DOHH2 (cell line): ENCODE data around the gene STARD8.

ENCODE experiments used
- H3F3A ChIP-seq: fragments of 200-600 bp; sonication (generic), shearing (Covaris generic); 2 replicates; pipeline ENCODE4 v1.6.0; 2016; ENCODE audit warnings: antibody characterized with exemption, mild to moderate bottlenecking; ENCODE audit not compliant: control insufficient read depth, insufficient read depth
- H3K27ac ChIP-seq: fragments of 200-600 bp; sonication (generic); 2 replicates; pipeline ENCODE4 v1.5.1; 2014; ENCODE audit warnings: low read depth, mild to moderate bottlenecking, low read length, moderate library complexity
- H3K27me3 ChIP-seq: fragments of 200-600 bp; sonication (generic); 2 replicates; pipeline ENCODE4 v1.6.1; 2014; ENCODE audit warnings: mild to moderate bottlenecking, low read length, mixed read lengths; ENCODE audit not compliant: control insufficient read depth
- H3K36me3 ChIP-seq: fragments of 200-600 bp; sonication (generic); 2 replicates; pipeline ENCODE4 v1.6.1; 2014; ENCODE audit warnings: mild to moderate bottlenecking, low read length, moderate library complexity, mixed read lengths; ENCODE audit not compliant: control insufficient read depth
- H3K4me1 ChIP-seq: fragments of 200-600 bp; sonication (generic); 2 replicates; pipeline ENCODE4 v1.6.1; 2014; ENCODE audit warnings: mild to moderate bottlenecking, low read length, mixed read lengths; ENCODE audit not compliant: control insufficient read depth
- H3K4me2 ChIP-seq: fragments of 200-600 bp; sonication (generic); 2 replicates; pipeline ENCODE4 v1.6.0; 2014; ENCODE audit warnings: mild to moderate bottlenecking, low read length, moderate library complexity
- H3K4me3 ChIP-seq: fragments of 200-600 bp; sonication (generic); 2 replicates; pipeline ENCODE4 v1.5.1; 2014; ENCODE audit warnings: mild to moderate bottlenecking, low read length, mixed read lengths
- H3K79me2 ChIP-seq: fragments of 200-600 bp; sonication (generic); 2 replicates; pipeline ENCODE4 v1.6.1; 2014; ENCODE audit warnings: mild to moderate bottlenecking, low read length, mixed read lengths; ENCODE audit not compliant: control insufficient read depth
- H3K9me2 ChIP-seq: fragments of 200-600 bp; sonication (generic); replicated peaks from 2 replicates; pipeline ENCODE4 v1.6.1; 2014; ENCODE audit warnings: mild to moderate bottlenecking, low read length, mixed read lengths; ENCODE audit not compliant: control insufficient read depth
- H3K9me3 ChIP-seq: fragments of 200-600 bp; sonication (generic); 2 replicates; pipeline ENCODE4 v1.6.1; 2014; ENCODE audit warnings: antibody characterized with exemption, low read length, mixed read lengths; ENCODE audit not compliant: control insufficient read depth, insufficient read depth
- H4K20me1 ChIP-seq: fragments of 200-600 bp; sonication (generic); 2 replicates; pipeline ENCODE4 v1.6.0; 2014; ENCODE audit warnings: low read depth, mild to moderate bottlenecking, antibody characterized with exemption, low read length, moderate library complexity; ENCODE audit not compliant: control insufficient read depth, insufficient read depth
- CTCF ChIP-seq: fragments of 200-600 bp; sonication (generic); IDR thresholded peaks from one replicate; pipeline ENCODE4 v1.5.1; 2014; ENCODE audit warnings: antibody characterized with exemption, mild to moderate bottlenecking, low read depth, low read length; ENCODE audit not compliant: poor library complexity, severe bottlenecking
- EZH2phosphoT487 ChIP-seq: fragments of 200-600 bp; sonication (generic); IDR thresholded peaks from 2 replicates; pipeline ENCODE4 v1.6.1; 2017; ENCODE audit warnings: borderline replicate concordance, mild to moderate bottlenecking, antibody characterized with exemption, low read length, moderate library complexity, mixed read lengths

The STARD8 gene

GRCh38 chrX:68761086-68761485 lies 113.6 kb downstream of the STARD8 start:
- TF ChIP-seq EZH2phosphoT487 (no peak), CTCF (no peak)
- Histone ChIP-seq H3K9me3 (no peaks in the 10 kb centered on the region), H3K4me2 (no peak overlapping the region), H3K4me3 (no peak overlapping the region), H3K36me3 (no peaks in the 10 kb centered on the region), H3K27ac (no peak overlapping the region), H3K79me2 (no peaks in the 10 kb centered on the region), H3K9me2 (no peaks in the 10 kb centered on the region), H3F3A (no peaks in the 10 kb centered on the region), H3K4me1 (no peaks in the 10 kb centered on the region), H3K27me3 (no peaks in the 10 kb centered on the region), H4K20me1 (no peaks in the 10 kb centered on the region)

- Histone ChIP-seq H3K27me3 (no peaks in the 10 kb centered on the region), H3K27ac (no peak overlapping the region)
- TF ChIP-seq CTCF (no peak), EZH2phosphoT487 (no peak)
Measured at GRCh38 chrX:68762766-68763165, 115.3 kb downstream of the STARD8 start.

GRCh38 chrX:68763481-68763880 lies 116.0 kb downstream of the STARD8 start:
- no peaks in the 10 kb centered on the region for H3K79me2 ChIP-seq

More at GRCh38 chrX:68762766-68763165, 115.3 kb downstream of the STARD8 start:
- H3K4me1 ChIP-seq = no peaks in the 10 kb centered on the region
- no peak overlapping the region for H3K4me3 ChIP-seq
- no peaks in the 10 kb centered on the region for H4K20me1 ChIP-seq
- H3K36me3 ChIP-seq = no peaks in the 10 kb centered on the region
- no peaks in the 10 kb centered on the region for H3F3A ChIP-seq
- H3K79me2 ChIP-seq = no peaks in the 10 kb centered on the region
- no peaks in the 10 kb centered on the region for H3K9me2 ChIP-seq
- H3K4me2 ChIP-seq = no peak overlapping the region
- H3K9me3 ChIP-seq = no peaks in the 10 kb centered on the region

More at GRCh38 chrX:68763481-68763880, 116.0 kb downstream of the STARD8 start:
- Histone ChIP-seq H4K20me1 (no peaks in the 10 kb centered on the region), H3K27me3 (no peaks in the 10 kb centered on the region), H3K4me2 (no peak overlapping the region), H3K27ac (no peak overlapping the region), H3F3A (no peaks in the 10 kb centered on the region), H3K36me3 (no peaks in the 10 kb centered on the region), H3K4me1 (no peaks in the 10 kb centered on the region), H3K9me2 (no peaks in the 10 kb centered on the region), H3K9me3 (no peaks in the 10 kb centered on the region), H3K4me3 (no peak overlapping the region)
- TF ChIP-seq EZH2phosphoT487 (no peak), CTCF (no peak)
